Trophoblast cell (in vitro differentiated cells and primary cell): Measurements from ENCODE around the gene GMFB.
A peak's percentile ranks its signal among the peaks of the same experiment; 100 is the strongest.

ENCODE experiments used
- DNase-seq, 2 donors: peaks; one replicate each; pipeline ENCODE4 v3.0.0-alpha.2; 2016
- H2AFZ ChIP-seq: 2 replicates; pipeline ENCODE4 v1.6.1; 2013; ENCODE audit warnings: low read length, moderate library complexity, mild to moderate bottlenecking; ENCODE audit not compliant: insufficient read depth, poor library complexity
- H2AK5ac ChIP-seq: 2 replicates; pipeline ENCODE4 v1.6.1; 2013; ENCODE audit warnings: mild to moderate bottlenecking, low read length
- H2BK120ac ChIP-seq: 2 replicates; pipeline ENCODE4 v1.6.1; 2013; ENCODE audit warnings: low read length, mild to moderate bottlenecking, moderate library complexity; ENCODE audit not compliant: insufficient read depth, poor library complexity
- H2BK12ac ChIP-seq: 2 replicates; pipeline ENCODE4 v1.6.1; 2013; ENCODE audit warnings: mild to moderate bottlenecking, low read length, moderate library complexity
- H2BK5ac ChIP-seq: 2 replicates; pipeline ENCODE4 v1.6.1; 2013; ENCODE audit warnings: low read length, low read depth, moderate library complexity, mild to moderate bottlenecking; ENCODE audit not compliant: poor library complexity
- H3K14ac ChIP-seq: 2 replicates; pipeline ENCODE4 v1.6.1; 2013; ENCODE audit warnings: mild to moderate bottlenecking, low read length
- H3K18ac ChIP-seq: 2 replicates; pipeline ENCODE4 v1.6.1; 2013; ENCODE audit warnings: mild to moderate bottlenecking, low read length
- H3K23ac ChIP-seq: 2 replicates; pipeline ENCODE4 v1.6.1; 2013; ENCODE audit warnings: low read length
- H3K27ac ChIP-seq: 2 replicates; pipeline ENCODE4 v1.5.1; 2013; ENCODE audit warnings: low read depth, mild to moderate bottlenecking, inconsistent platforms, low read length, moderate library complexity
- H3K27me3 ChIP-seq: 2 replicates; pipeline ENCODE4 v1.6.1; 2013; ENCODE audit warnings: inconsistent platforms, mild to moderate bottlenecking, low read length, moderate library complexity; ENCODE audit not compliant: insufficient read depth
- H3K36me3 ChIP-seq, 2 experiments: 1 replicate in 1 of 2; 2 replicates in 1 of 2; pipeline ENCODE4 v1.6.1; 2013; ENCODE audit warnings: low read length in 2 of 2, mild to moderate bottlenecking in 2 of 2, moderate library complexity in 1 of 2; ENCODE audit not compliant: insufficient read depth in 2 of 2, control insufficient read depth in 1 of 2
- H3K4ac ChIP-seq: 2 replicates; pipeline ENCODE4 v1.6.1; 2013; ENCODE audit warnings: low read depth, mild to moderate bottlenecking, low read length, moderate library complexity
- H3K4me1 ChIP-seq, 2 experiments: 1 replicate in 1 of 2; 2 replicates in 1 of 2; pipeline ENCODE4 v1.6.1; 2013; ENCODE audit warnings: low read length in 2 of 2, mild to moderate bottlenecking in 2 of 2, moderate library complexity in 1 of 2; ENCODE audit not compliant: insufficient read depth in 2 of 2, control insufficient read depth in 1 of 2
- H3K4me2 ChIP-seq: 2 replicates; pipeline ENCODE4 v1.6.1; 2013; ENCODE audit warnings: inconsistent platforms, mild to moderate bottlenecking, low read length, moderate library complexity
- H3K4me3 ChIP-seq: 2 replicates; pipeline ENCODE4 v1.5.1; 2013; ENCODE audit warnings: mild to moderate bottlenecking, low read depth, low read length, inconsistent platforms
- H3K79me1 ChIP-seq: one replicate; pipeline ENCODE4 v1.6.1; 2013; ENCODE audit warnings: low read length
- H3K79me2 ChIP-seq: 2 replicates; pipeline ENCODE4 v1.6.1; 2013; ENCODE audit warnings: low read length, mild to moderate bottlenecking; ENCODE audit not compliant: control insufficient read depth, insufficient read depth, poor library complexity
- H3K9ac ChIP-seq: 2 replicates; pipeline ENCODE4 v1.6.1; 2013; ENCODE audit warnings: mild to moderate bottlenecking, low read length
- H3K9me3 ChIP-seq: 2 replicates; pipeline ENCODE4 v1.6.1; 2013; ENCODE audit warnings: low read depth, mild to moderate bottlenecking, control low read depth, inconsistent platforms, low read length; ENCODE audit not compliant: insufficient read depth
- H4K12ac ChIP-seq: 2 replicates; pipeline ENCODE4 v1.6.1; 2013; ENCODE audit warnings: low read depth, mild to moderate bottlenecking, low read length, moderate library complexity
- H4K8ac ChIP-seq: 2 replicates; pipeline ENCODE4 v1.6.1; 2013; ENCODE audit warnings: low read depth, mild to moderate bottlenecking, low read length, moderate library complexity
- H4K91ac ChIP-seq: one replicate; pipeline ENCODE4 v1.6.1; 2013; ENCODE audit warnings: low read depth, mild to moderate bottlenecking, low read length, moderate library complexity
- WGBS: extraction: QIAGEN DNeasy Blood & Tissue Kit; methylation state at CpG from one replicate; pipeline ENCODE4 v1.1.7; 2013; ENCODE audit warnings: missing lambda C conversion rate; ENCODE audit not compliant: insufficient read length, insufficient coverage; ENCODE audit errors: extremely low coverage; 5-methylcytosine and 5-hydroxymethylcytosine counted together

Gene GMFB

DNA sequence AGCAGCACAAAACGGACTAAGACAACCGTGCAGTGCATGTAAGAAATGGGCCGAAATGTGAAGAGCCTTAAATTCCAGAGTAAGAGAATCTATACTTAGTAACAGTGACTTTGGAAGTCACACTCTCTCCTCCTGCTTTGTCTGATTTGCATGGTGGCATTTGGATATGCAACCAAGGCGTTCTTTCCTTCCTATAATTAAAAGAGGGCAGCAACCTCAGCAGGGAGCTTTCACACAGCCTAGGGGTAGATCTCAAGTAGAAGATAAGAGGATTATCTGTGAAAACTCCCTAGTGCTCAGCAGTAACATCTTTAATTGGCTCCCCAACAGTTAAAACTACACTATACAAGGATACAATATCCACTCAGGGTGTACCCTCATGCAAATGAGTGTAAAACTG lies 16.5 kb downstream of the GMFB start:
- no CpG with 5 or more reads among the region's 4 CpGs for WGBS
- H2BK120ac ChIP-seq: no peak overlapping the region
- H3K36me3 ChIP-seq: peaks cover 0 to 2% of the 10 kb centered on the region in 2 experiments
- peaks cover 2% of the 10 kb centered on the region for H3K9me3 ChIP-seq
- DNase-seq: peak in 1 of 2 donors; percentile 10
- no peak overlapping the region for H2BK5ac ChIP-seq
- no peak overlapping the region for H2AFZ ChIP-seq
- H3K79me2 ChIP-seq: no peaks in the 10 kb centered on the region
- no peak overlapping the region for H3K18ac ChIP-seq
- no peak overlapping the region for H3K9ac ChIP-seq
- H3K4me2 ChIP-seq: no peak overlapping the region
- H3K4ac ChIP-seq: no peak overlapping the region
- H2AK5ac ChIP-seq: no peak overlapping the region
- H4K12ac ChIP-seq: no peak overlapping the region
- no peak overlapping the region for H3K23ac ChIP-seq
- no peak overlapping the region for H3K4me3 ChIP-seq
- no peak overlapping the region for H2BK12ac ChIP-seq
- H4K91ac ChIP-seq: no peak overlapping the region
- H3K4me1 ChIP-seq: peaks cover 0 to 6% of the 10 kb centered on the region in 2 experiments
- H3K14ac ChIP-seq: no peak overlapping the region
- no peaks in the 10 kb centered on the region for H3K27me3 ChIP-seq
- H3K27ac ChIP-seq: no peak overlapping the region
- H3K79me1 ChIP-seq: no peaks in the 10 kb centered on the region
- no peak overlapping the region for H4K8ac ChIP-seq

DNA sequence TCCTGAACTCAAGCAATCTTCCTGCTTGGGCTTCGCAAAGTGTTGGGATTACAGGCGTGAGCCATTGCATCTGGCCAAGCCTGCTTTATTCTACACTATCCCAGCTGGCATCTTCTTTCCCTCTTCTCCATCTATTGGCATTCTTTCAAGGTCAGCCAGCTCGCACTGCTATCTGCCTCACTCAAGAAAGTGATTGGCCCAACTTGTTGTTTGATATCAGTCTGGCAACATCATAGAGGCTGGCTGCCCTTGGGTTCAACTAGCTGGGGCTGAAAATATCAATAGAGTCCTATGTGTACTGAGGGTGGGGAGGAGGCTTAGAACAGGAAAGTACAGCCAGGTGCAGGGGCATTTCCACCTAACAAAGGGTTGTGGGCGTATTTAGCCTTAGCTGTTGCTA lies 17.1 kb downstream of the GMFB start:
- Histone ChIP-seq H3K23ac (no peak overlapping the region), H3K14ac (no peak overlapping the region), H3K36me3 (peaks cover 0 to 2% of the 10 kb centered on the region in 2 experiments)

DNA sequence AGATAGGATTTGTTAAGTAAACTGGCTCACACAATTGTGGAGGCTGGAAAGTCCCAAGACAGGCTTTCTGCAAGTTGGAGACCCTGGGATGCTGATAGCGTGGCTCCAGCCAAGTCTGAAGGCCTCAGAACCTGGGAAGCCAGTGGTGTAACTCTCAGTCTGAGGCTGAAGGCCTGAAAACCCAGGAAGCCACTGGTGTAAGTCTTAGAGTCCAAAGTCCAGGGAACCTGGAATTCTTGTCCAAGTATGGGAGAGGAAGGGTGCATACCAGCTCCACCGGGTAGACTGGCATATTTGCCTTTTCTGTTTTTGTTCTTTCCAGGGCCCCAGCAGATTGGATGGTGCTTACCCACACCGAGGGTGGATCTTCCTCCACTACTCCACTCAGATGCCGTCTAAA lies 18.1 kb downstream of the GMFB start:
- no peak overlapping the region for H2BK120ac ChIP-seq
- no peak overlapping the region for H3K23ac ChIP-seq
- H3K4me2 ChIP-seq: no peak overlapping the region
- peaks cover 0 to 6% of the 10 kb centered on the region in 2 experiments for H3K4me1 ChIP-seq
- H3K14ac ChIP-seq: no peak overlapping the region
- no peak overlapping the region for H4K8ac ChIP-seq
- WGBS: no CpG with 5 or more reads among the region's 4 CpGs
- no peak overlapping the region for H2BK5ac ChIP-seq
- H3K4me3 ChIP-seq: no peak overlapping the region
- H3K27me3 ChIP-seq: no peaks in the 10 kb centered on the region
- H3K27ac ChIP-seq: no peak overlapping the region
- peaks cover 0 to 2% of the 10 kb centered on the region in 2 experiments for H3K36me3 ChIP-seq
- H3K79me2 ChIP-seq: no peaks in the 10 kb centered on the region
- no peak for DNase-seq
- H3K18ac ChIP-seq: no peak overlapping the region
- H2AFZ ChIP-seq: no peak overlapping the region
- no peak overlapping the region for H3K9ac ChIP-seq
- H3K4ac ChIP-seq: no peak overlapping the region
- no peak overlapping the region for H4K91ac ChIP-seq
- no peak overlapping the region for H4K12ac ChIP-seq
- no peak overlapping the region for H2BK12ac ChIP-seq
- peaks cover 4% of the 10 kb centered on the region for H3K9me3 ChIP-seq
- no peak overlapping the region for H2AK5ac ChIP-seq
- H3K79me1 ChIP-seq: no peaks in the 10 kb centered on the region

More for the DNA sequence above, 17.1 kb downstream of the GMFB start:
- Histone ChIP-seq H3K79me1 (no peaks in the 10 kb centered on the region), H2BK12ac (no peak overlapping the region), H3K4ac (no peak overlapping the region), H3K27ac (no peak overlapping the region), H3K4me3 (no peak overlapping the region), H3K9me3 (peaks cover 4% of the 10 kb centered on the region), H3K27me3 (no peaks in the 10 kb centered on the region), H2BK120ac (no peak overlapping the region), H2AK5ac (no peak overlapping the region), H3K4me2 (no peak overlapping the region), H4K8ac (no peak overlapping the region), H3K79me2 (no peaks in the 10 kb centered on the region), H4K12ac (no peak overlapping the region), H3K4me1 (peaks cover 0 to 6% of the 10 kb centered on the region in 2 experiments), H2BK5ac (no peak overlapping the region), H2AFZ (no peak overlapping the region), H3K18ac (no peak overlapping the region), H4K91ac (no peak overlapping the region), H3K9ac (no peak overlapping the region)
- DNase-seq: no peak
- no CpG with 5 or more reads among the region's 4 CpGs for WGBS

DNA sequence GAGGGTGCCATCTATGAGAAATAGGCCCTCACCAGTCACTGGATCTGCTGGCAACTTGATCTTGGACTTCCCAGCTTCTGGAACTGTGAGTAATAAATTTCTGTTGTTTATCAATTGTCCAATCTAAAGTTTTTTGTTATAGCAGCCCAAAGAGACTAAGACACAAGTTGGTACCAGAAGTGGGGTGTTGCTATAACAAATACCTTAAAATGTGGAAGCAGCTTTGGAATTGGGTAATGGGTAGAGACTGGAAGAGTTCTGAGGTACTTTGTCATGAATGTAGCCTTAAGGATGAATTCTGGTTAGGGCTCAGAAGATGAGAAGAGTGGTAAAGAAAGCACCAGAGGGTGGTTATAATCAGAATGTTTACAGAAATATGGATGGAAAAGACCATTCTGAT lies 21.5 kb downstream of the GMFB start:
- Histone ChIP-seq H2AFZ (no peak overlapping the region), H3K4ac (no peak overlapping the region), H3K27ac (no peak overlapping the region), H4K91ac (no peak overlapping the region), H3K4me2 (no peak overlapping the region), H3K14ac (no peak overlapping the region), H2AK5ac (no peak overlapping the region), H3K9ac (no peak overlapping the region), H4K8ac (no peak overlapping the region), H3K27me3 (no peaks in the 10 kb centered on the region), H3K79me2 (no peaks in the 10 kb centered on the region), H3K4me3 (no peak overlapping the region), H3K23ac (no peak overlapping the region), H3K4me1 (no peaks in the 10 kb centered on the region), H4K12ac (no peak overlapping the region), H2BK12ac (no peak overlapping the region), H2BK120ac (no peak overlapping the region), H3K9me3 (peaks cover 4% of the 10 kb centered on the region), H3K18ac (no peak overlapping the region), H3K79me1 (no peaks in the 10 kb centered on the region), H2BK5ac (no peak overlapping the region), H3K36me3 (no peaks in the 10 kb centered on the region)
- DNase-seq: no peak
